Measurements from ENCODE around the gene HDAC10. TPM values are rescaled to one million over a fixed set of nuclear protein-coding genes. Genes with fewer than 3 reads are reported as not detected.

The HDAC10 gene
- total RNA-seq, 2 donors from 2014 or later: 57.2 to 62.8 TPM

- Histone ChIP-seq H3K9ac (ENCODE audit: extremely low read depth, low read length, poor library complexity, severe bottlenecking) (no peak overlapping the region), H3K36me3 (ENCODE audit: control insufficient read depth, insufficient read depth, low read length) (peaks cover 13% of the 10 kb centered on the region), H3K4me1 (ENCODE audit: control insufficient read depth, insufficient read depth, low read length) (peaks cover 6% of the 10 kb centered on the region), H3K4me3 (ENCODE audit: low read length) (no peak overlapping the region), H3K27me3 (ENCODE audit: control insufficient read depth, insufficient read depth, low read length, poor library complexity, severe bottlenecking) (no peaks in the 10 kb centered on the region), H3K27ac (ENCODE audit: low read depth, low read length) (no peak overlapping the region), H3K9me3 (ENCODE audit: control insufficient read depth, low read length) (no peaks in the 10 kb centered on the region)
- Mint-ChIP-seq H3K4me3 (no peak overlapping the region), H3K27me3 (ENCODE audit: insufficient read depth) (peaks cover 2% of the 10 kb centered on the region), H3K4me1 (peaks cover 8% of the 10 kb centered on the region), H3K27ac (no peak overlapping the region), H3K36me3 (ENCODE audit: low read depth) (peaks cover 5% of the 10 kb centered on the region), H3K9me3 (no peaks in the 10 kb centered on the region)
- no peak for TF ChIP-seq CTCF (conservative IDR thresholded peaks at IDR 0.05)
- 95 to 100% methylated on average over 4 to 23 of the region's 23 CpGs for WGBS, 2 experiments (ENCODE audit: insufficient coverage in 1 of 2, insufficient read length in 1 of 2)
- no peak for DNase-seq
Measured at GRCh38 chr22:50197000-50197800, 53.9 kb downstream of the HDAC10 start.

GRCh38 chr22:50196256-50196655 is 54.8 kb downstream of the HDAC10 start:
- Histone ChIP-seq H3K4me3 (ENCODE audit: low read length) (no peak overlapping the region), H3K4me1 (ENCODE audit: control insufficient read depth, insufficient read depth, low read length) (peaks cover 6% of the 10 kb centered on the region), H3K9ac (ENCODE audit: extremely low read depth, low read length, poor library complexity, severe bottlenecking) (no peak overlapping the region), H3K27ac (ENCODE audit: low read depth, low read length) (no peak overlapping the region), H3K9me3 (ENCODE audit: control insufficient read depth, low read length) (no peaks in the 10 kb centered on the region), H3K36me3 (ENCODE audit: control insufficient read depth, insufficient read depth, low read length) (peaks cover 13% of the 10 kb centered on the region), H3K27me3 (ENCODE audit: control insufficient read depth, insufficient read depth, low read length, poor library complexity, severe bottlenecking) (no peaks in the 10 kb centered on the region)
- Mint-ChIP-seq H3K27me3 (ENCODE audit: insufficient read depth) (no peaks in the 10 kb centered on the region), H3K4me3 (no peak overlapping the region), H3K4me1 (peaks cover 4% of the 10 kb centered on the region), H3K9me3 (no peaks in the 10 kb centered on the region), H3K27ac (no peak overlapping the region), H3K36me3 (ENCODE audit: low read depth) (peaks cover 7% of the 10 kb centered on the region)
- no peak for DNase-seq
- TF ChIP-seq CTCF (conservative IDR thresholded peaks at IDR 0.05): no peak
- 93 to 95% methylated on average over 4 to 18 of the region's 18 CpGs for WGBS, 2 experiments (ENCODE audit: insufficient coverage in 1 of 2, insufficient read length in 1 of 2)

Other genes starting within 250 kb of the HDAC10 start
- gene IL17REL, start 238.5 kb downstream of the HDAC10 start, total RNA-seq: under 1 TPM in 1 of 2 donors, not detected in 1; 0.15 TPM
- gene TTLL8, start 193.0 kb downstream of the HDAC10 start, total RNA-seq: under 1 TPM in 1 of 2 donors, not detected in 1; 0.20 TPM
- gene MLC1, start 165.8 kb downstream of the HDAC10 start, total RNA-seq: under 1 TPM in 1 of 2 donors, not detected in 1; 0.18 TPM
- under 1 TPM in 1 of 2 donors, not detected in 1; 0.31 TPM for gene MOV10L1, start 161.3 kb downstream of the HDAC10 start, total RNA-seq
- gene PANX2, start 80.5 kb downstream of the HDAC10 start, total RNA-seq: 10 to 100 TPM in 1 of 2 donors, 1 to 10 TPM in 1; 8.8 to 11.2 TPM
- 10 to 100 TPM; 49.6 to 56.4 TPM for gene TRABD, start 65.4 kb downstream of the HDAC10 start, total RNA-seq
- gene SELENOO, start 50.3 kb downstream of the HDAC10 start, total RNA-seq: 10 to 100 TPM; 22.2 to 22.9 TPM
- gene TUBGCP6, start 6.2 kb downstream of the HDAC10 start, total RNA-seq: 10 to 100 TPM; 43.7 to 46.0 TPM
- gene MAPK12, start 10.4 kb upstream of the HDAC10 start, total RNA-seq: 10 to 100 TPM; 46.5 to 57.0 TPM
- under 1 TPM; 0.33 to 0.40 TPM for gene MAPK11, start 19.1 kb upstream of the HDAC10 start, total RNA-seq
- gene PLXNB2, start 56.4 kb upstream of the HDAC10 start, total RNA-seq: 10 to 100 TPM; 94.7 to 97.7 TPM
- gene DENND6B, start 75.7 kb upstream of the HDAC10 start, total RNA-seq: 10 to 100 TPM in 1 of 2 donors, 1 to 10 TPM in 1; 8.3 to 14.2 TPM
- 10 to 100 TPM; 58.7 to 81.2 TPM for gene PPP6R2, start 92.1 kb upstream of the HDAC10 start, total RNA-seq
- gene SBF1, start 223.8 kb upstream of the HDAC10 start, total RNA-seq: 10 to 100 TPM; 89.9 to 90.1 TPM
- 1 to 10 TPM; 4.0 to 4.2 TPM for gene ADM2, start 230.3 kb upstream of the HDAC10 start, total RNA-seq
- gene MIOX, start 235.6 kb upstream of the HDAC10 start, total RNA-seq: not detected